GM18517 (cell line): ENCODE results near the gene MSMB.

Experiments used
- ATAC-seq: cut with Tn5 transposase; IDR thresholded peaks from one replicate; pipeline ENCODE4 v1.9.1; 2021; ENCODE audit warnings: mild to moderate bottlenecking, moderate library complexity; ENCODE audit not compliant: unreplicated experiment

The MSMB gene

DNA sequence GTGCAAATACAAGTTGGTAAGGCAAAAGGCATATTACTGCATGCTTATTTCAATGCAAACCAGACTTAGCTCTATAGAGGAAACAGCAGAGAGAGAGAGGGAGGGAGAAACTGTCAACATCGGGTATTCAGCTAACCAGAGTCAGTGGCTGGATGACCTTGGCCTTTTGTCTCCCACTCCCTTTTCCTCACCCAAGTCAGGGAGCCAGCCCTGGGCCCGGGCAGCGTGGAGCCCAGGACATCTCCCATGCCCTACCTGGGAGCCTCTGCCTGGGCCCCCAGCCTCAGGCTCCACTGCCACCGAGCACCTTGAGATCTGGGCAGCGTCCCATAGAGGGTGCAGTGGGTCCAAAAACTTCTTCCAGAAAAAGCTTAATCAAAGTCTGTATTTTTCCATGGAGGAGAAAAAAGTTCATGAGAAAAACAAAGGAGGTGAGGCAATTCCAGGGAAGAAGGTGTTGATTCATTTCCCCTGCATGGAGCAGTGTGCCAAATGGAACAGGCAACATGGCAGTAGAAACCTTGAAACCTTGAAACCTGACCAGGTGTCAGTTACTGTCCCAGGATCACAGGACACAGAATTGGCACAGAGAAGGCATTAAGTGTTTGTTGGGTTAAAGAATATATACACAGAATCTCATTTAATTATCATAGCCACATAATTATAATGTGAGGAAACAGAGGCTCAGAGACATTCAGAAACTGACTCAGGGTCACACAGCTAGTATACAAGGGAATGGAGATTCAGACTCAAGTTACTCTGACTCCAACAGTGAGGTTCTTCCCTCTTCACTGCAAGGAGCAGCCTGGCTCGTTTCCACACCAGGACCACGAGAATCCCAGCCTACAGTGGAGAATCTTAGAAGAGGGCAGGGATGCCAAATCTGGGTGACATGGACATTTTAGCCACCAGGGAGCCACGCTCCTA lies 9.9 kb downstream of the MSMB start:
- ATAC-seq: no peak

DNA sequence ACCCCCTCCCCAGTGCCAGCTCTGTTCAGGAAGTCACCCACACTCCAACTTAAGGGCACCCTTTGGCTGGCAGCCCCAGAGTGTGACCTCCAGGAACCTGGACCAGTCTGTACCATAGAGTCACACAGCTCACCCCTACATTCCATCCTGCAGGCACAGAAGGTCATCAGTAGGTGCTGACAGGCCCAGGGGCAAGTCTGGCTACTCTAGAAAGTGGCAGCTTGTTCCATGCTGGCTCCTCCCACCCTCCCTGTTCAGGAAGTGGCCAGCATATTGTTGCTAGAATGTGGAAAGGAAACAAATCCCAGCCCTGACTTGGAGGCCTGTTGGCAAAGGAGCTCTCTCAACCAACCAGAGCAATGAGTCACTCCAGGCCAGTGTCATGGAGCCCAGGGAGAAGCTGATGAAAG lies 12.5 kb downstream of the MSMB start:
- no peak for ATAC-seq

DNA sequence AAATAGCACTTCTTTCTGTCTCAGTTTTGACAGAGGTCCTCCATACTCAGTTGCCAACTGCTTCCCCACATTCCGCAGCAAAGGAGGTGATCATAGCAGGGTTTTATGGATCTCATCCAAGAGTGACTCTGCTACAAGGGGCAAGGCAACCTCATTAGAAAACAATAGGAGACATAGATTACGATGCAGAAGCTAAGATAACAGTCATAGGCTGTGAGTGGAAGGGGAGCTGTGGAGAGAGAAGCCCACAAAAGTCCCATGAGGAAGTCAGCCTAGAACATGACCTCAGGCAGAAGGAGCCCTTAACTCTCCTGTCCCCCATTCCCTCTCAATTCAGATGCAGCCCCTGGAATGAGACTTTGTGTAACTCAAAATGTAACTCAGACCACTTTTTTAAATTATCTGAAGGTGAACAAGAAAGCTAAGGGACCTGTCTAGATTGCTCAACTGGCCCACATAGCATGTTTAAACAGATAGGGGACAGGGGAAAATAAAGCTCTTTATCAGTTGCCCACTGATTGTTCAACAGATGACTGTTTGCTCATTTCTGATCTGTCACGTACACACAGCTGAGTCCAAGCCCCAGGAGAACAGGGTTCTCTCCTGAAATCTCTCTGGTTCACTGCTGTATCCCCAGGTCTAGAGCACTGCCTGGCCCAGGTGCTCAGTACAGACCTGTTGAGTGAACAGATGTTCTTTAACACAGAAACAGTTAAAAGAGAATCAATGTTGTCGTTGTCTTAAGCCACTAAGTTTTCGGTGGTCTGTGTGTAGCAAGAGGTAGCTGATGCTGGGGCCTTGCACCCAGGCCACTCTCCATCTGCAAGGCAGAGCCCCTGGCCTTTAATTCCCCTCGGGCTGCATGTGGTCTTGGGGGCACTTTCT lies 14.2 kb downstream of the MSMB start:
- no peak for ATAC-seq

DNA sequence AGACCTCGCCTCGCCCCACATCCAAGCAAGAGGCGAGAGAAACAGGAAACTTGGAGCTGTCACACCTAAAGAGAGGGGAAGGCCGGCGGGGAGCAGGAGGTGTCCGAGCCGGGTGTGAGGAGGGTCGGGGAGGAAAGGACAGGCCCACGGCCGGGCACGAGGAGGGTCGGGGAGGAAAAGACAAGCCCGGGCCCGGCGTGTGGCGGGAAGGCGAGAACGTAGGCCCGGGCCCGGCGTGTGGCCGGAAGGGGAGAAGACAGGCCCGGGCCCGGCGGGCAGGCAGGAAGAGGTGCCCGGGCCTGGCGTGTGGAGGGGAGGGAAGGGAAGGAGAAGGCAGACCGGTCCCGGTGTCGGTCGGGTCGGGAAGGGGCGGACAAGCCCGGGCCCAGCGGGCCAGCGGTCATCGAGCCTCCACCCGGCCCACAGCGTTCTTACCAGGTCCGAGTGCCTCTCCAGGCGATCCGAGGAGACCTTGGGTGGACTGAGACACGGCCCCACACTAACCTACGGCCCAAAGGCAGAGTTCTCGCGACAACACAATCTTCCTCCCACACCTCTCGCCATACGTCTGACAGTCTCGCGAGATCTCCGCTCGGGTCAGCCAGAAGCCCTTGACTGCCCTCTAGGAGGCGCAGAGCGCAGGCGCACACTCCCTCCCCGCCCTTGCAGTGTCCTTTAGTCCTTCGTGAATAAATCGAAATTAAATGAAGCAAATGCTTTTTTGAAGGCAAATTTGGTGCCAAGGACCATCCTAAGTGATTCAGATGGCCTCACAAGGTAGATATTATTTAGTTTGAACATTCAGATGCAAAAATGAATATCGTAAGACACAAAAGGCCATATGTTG lies 15.8 kb downstream of the MSMB start, which contains the start of gene NCOA4:
NCOA4 (minus strand) TSS at position 533 of the 847 bp plus-strand sequence. CDS start 13,943 bp downstream, outside the sequence.
- ATAC-seq: peak; percentile 95

DNA sequence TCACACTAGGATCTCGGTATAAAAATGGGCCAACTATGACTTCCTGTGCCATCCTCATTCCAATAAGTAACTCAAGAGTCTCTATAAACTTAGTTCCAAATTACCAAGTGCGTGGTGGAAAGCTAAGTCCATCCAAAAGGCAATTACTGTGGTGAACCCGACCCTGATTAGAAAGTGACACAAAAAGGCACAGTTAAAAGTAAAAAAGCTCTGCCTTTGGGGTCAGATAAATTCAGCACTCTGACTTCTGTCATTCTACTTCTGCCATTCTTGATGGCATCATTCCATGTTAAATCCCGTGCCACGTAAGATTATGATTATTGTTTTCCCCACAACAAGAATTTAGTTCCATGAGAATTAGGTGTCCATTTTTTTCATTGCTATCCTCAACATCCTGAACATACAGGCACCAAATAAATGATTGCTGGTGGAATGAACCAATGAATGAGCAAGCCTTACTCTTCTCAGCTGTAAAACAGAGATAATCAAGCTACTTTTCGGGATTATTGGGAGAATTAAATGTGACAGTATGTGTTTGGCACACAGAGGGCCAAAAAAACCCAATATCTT lies 16.5 kb downstream of the MSMB start:
- ATAC-seq: no peak

DNA sequence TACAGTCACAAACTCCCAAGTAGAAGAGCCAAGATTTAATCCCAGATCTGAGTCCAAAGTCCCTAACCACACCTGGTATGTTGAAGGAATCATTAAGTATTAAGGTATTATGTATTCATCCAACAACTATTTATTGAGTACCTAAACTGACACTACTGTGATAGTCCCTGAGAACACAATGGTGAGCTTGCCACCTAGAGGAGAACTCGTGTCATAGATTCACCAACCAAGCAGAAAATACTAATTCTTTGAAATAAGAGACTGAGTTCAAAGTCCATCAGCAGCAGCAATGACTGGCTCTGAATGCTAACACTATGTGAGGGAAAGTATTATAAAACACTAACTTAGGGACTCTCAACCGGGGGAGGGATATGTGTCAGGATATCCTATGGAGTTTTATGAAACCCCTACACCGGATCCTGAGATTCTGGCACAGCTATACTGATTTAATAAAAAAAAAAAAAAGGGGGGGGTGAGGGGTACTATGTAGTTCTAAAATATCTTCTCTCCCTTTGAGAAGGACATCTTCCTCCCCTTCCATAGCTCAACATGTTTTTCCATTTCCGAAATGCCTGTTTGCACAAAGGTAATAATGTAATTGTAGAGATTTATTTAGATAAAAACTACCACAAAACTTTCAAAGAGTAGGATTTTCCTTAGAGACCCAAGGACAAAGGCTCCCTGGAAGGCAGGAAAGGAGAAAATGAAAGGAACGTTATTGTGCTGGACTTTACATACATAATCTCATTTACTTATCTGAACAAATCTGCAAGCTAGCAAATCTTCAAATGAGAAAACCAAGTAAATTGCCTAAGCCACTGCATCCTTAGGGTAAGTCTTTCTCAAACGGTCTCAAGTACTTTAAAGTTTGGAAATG lies 17.2 kb downstream of the MSMB start:
- peak; percentile 60 for ATAC-seq

DNA sequence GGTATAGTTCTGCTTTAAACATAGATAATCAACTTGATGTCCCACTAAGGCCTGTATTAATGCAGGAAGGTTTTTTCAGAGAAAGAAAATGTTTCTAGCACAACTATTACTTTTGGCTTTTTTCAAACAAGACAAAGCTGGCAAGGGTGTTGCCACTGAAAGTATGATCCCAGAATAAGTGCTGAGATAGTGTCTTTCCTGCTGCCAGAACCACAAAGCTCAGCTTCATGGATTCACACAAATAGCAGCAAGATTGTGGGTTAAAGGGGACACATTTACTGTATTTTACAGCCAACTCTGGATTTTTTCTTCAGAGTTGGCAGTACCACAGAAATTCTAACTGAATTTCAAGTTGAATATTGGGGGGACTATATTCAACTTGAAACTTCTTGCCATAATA lies 20.0 kb downstream of the MSMB start:
- ATAC-seq: no peak

DNA sequence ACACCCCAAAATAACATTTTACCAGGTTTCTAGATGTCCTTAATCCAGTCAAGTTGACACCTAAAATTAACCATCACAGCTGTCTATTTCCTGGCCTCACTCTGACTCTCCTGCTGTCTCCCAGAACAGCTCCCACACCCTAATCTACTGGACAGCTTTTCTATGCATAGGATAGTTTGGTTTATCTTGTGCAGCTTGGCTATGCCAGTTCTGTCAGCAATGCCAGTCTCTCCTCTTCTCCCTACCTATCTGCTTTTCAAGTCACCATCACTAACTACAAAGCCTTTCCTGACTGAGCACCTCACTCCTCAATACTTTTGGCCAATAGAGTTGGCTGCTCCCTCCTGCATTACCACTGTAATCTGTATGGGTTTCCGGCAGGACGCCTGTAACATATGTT lies 20.7 kb downstream of the MSMB start:
- no peak for ATAC-seq

DNA sequence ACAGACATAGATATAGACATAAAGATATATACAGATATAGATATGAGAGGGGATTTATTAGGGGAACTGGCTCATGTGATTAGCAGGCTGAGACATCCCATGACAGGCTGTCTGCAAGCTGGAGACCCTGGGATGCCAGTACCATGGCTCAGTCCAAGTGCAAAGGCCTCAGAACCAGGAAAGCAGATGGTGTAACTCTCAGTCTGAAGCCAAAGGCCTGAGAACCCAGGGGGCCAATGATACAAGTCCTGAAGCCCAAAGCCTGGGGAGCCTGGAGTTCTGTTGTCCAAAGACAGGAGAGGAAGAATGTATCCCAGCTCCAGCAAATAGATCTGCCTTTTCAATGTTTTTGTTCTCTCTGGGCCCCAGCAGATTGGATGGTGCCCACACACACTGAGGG lies 21.1 kb downstream of the MSMB start:
- ATAC-seq: no peak

DNA sequence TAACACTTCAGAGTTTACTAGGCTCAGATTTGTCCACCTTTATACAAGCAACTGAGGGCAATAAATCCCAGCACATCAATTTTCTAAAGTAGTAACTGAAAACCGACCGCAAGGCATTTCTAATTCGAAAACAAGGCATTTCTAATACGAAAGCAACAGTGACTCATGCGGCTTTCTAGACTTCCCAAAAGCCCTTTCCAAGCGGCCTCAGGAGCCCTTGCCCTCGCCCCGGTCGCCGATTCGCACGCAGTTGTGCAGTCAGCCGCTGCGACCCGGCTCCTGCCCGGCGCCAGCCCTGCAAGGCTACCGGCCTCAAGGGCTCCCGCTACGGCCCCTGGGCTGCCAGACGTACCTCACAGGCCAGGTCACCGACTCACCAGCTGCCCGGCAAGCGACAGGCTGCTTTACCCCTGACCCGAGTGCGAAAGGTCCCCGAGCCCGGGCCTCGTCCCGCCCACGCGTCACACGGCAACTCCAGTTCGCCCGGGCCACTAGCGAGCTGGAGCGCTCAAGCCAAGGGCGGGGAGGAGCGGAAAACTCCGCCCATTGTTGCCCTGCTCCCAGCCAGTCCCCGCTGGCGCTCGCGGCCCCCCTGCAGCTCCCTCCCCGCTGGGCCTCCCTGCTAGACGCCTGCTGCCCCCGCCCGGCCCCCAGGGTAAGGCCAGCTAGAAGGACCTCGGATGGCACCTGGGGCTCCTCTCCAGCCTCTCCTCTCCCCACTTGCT lies 22.9 kb downstream of the MSMB start:
- peak; percentile 82 for ATAC-seq

DNA sequence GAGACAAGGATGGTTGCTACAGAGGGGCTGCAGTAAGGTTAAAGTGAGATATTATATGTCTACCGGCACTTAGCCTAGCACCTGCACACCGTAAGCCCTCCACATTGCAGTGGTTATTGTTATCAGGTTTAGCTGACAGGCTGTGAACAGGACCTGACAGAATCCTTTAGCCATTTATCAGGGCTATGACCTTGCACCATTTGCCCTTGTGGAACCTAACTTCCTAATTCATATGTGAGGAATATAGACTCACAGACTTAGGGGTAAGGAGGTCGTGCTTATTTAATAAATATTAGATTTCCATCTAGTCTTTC lies 25.8 kb downstream of the MSMB start:
- ATAC-seq: no peak

DNA sequence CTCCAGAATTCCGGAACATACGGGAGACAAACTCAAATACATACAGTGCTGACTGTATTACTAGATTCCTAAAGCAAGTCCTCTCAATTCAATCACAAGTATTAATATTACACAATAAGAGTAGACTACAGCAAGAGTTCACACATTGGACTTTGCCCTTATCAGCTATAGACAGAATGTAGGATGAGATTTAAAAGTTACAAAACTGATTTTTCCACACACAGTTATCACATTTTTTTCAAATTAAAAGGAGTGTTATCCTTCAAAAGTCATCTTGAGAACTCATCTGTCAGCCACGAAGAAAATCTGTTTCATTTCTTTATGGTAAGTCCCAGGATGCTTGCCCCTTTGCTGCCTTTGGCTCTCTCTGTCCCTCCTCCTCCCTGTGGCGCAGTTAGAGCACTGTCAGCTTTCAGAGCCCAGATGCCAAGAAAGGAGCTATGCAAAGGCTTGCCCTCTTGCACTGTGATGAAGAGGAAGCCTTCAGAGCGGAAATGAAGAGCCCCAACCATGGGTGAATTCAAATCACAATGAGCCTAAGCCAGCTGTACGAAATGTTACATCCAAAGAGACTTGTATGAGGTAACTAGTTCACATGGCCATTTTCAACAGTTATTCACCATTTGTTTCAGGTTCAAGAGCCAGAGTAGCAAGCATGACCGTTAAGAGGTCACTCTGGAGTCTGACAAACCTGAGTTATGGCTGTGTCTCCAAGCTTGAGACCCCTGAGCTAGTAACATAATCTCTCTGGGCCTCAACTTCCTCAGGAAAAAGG lies 26.3 kb downstream of the MSMB start:
- no peak for ATAC-seq

DNA sequence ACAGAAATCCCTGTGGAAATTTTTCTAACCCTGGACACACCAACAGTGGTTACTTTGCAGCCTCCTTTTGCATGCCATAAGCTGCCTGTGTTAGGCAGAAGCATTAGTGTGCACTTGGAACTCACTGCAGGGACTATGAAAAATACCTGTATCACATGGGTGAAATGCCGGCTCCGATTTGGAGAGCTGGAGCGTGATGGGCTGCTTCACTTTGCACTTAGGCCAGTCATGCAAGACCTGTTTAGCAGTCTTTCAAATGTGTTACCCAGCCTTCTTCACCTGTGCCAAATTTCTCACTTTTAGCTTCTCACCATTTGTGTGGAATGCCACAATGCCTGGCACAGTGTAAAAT lies 26.9 kb downstream of the MSMB start:
- ATAC-seq: no peak

DNA sequence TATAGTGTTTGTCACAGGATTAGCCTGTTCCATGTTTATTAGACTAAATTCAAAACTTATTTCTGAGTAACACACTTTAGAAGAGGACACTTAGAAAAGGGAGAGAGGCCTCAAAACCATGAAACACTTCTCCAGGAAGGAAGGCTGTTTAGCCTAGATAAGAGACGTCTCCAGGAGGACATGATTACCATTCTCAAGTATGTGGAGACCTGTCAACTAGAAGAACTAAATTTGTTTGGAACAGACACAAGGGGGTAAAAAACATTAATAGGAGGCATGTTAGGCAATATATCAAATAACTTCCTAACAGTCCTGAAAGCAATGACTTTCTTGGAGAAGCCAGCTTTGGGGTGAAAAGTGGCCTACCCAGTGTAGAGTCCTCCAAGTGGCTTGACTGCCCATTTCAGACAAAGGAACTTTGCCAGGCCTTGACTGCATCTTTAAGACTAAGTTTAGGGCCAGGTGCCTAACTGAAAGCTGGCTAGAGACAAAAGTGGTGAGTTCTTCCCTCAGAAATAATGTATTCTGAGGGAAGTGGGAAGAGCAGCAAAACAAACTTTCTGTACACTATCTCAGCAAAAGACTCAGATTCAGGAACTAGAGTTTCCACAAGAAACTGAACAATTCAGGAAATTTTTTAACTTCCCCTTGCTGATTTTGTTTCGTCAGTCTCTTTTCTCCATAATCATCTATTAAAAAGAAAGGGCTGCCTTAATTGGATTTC lies 27.5 kb downstream of the MSMB start:
- no peak for ATAC-seq

DNA sequence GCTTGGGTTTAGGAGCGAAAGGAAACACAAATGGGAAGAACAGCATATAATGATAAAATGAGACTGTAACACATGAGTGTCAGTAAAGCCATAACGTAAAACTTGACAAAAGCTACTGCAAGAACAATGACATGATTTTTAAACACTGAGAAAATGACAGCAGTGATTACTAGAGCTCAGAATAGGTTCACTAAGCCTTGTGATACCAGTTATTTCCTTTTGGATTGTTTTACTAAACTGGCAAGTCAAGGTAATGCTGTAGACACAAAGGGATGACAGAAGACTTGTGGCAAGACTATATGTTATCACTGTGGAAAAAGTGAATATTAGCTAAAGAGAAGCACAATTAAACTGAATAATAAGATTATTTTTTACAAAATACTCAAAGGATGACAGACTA lies 28.3 kb downstream of the MSMB start:
- ATAC-seq: no peak

DNA sequence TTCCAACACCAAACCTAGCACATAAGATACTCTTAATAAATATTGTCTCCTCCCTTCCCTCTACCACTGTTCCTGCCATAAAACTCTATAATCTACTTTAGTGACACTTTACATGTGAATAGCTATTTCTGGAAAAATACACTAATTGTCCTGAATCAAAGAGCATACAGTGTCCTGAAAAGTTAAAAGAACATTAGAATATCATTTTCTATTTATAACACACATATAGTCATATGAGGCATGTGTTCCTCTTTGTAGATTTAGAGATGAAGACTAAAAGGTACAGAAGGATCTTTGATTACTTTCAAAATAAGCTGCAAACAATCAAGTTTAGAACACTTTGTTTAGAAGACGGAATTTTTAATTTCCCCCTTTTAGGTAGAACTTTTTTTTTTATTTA lies 29.3 kb downstream of the MSMB start:
- ATAC-seq: no peak

DNA sequence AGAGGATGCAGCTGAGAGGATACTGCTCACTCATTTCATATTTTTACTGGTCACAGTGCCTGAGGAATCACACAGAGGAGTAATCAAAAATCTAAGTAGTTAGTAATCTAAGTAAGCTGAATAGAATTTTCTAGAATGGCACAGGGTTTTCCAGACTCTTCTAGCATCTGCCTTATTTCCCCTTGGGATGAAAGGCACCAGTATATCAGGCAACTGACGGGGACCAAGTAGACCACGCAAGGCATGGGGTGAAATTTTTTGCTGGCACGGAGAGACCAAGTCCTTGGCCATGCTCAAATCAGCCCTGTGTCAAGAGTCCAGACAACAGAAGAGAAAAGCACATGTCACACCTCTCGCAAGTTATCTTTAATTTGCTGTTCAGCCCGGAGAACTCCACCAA lies 29.9 kb downstream of the MSMB start:
- no peak for ATAC-seq
